Activated T-helper 1 cell treated with anti-CD3 and anti-CD28 coated beads, Interleukin-2, amount 50 U/mL, for 16 hours (primary cell): ENCODE measurements around the gene KRTAP12-1.

Source experiments
- DNase-seq, 2 donors: peaks; one replicate each; pipeline ENCODE4 v3.0.0-alpha.2; 2020; ENCODE audit warnings: low read depth in 1 of 2, low spot score in 1 of 2

Gene KRTAP12-1, protein sequence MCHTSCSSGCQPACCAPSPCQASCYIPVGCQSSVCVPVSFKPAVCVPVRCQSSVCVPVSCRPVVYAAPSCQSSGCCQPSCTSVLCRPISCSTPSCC

DNA sequence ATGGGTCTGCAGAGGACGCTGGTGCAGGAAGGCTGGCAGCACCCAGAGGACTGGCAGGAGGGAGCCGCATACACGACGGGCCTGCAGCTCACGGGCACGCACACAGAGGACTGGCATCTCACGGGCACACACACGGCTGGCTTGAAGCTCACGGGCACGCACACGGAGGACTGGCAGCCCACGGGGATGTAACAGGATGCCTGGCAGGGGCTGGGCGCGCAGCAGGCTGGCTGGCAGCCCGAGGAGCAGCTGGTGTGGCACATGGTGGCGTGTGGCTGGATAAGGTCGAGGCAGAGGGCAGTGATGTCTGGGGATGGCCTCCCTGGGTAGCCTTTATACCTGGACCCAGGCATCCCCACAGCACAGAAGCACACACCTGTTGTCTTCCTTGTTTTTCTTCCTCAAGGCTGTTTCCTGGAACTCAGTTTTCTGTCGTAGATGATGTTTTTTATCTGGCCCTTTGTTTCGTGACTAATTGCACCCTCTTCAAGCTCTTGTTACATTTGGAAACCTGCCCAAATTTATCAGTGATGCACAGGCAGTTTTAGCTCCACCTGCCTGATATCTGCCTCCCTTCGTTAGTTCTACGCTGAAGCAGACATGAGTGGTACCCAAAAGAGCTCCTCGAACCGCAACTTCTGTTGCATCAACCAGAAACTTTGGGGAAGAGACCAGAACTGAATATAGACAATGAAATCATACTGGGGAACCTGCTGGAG lies at the start of gene KRTAP12-1:
KRTAP12-1 (minus strand) TSS at position 303 of the 719 bp plus-strand sequence; CDS start at position 263, 40 bp downstream.
- DNase-seq = no peak

GRCh38 chr21:44730951-44731579 lies 49.1 kb upstream of the KRTAP12-1 start:
- no peak for DNase-seq

DNA sequence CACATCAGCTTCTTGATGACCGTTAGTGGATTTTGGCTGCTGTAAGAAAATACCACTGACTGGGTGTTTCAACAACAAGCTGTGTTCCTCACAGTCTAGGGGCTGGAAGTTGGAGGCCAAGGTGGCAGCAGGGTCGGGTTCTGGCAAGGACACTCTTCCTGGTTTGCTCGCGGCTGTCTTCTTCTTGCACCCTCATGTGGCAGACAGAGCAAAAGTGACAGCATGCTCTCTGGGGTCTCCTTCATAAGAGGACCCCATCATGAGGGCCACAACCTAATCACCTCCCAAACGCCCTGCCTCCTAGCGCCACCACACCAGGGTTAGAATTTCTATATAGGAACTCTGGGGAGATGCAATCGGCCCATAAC lies 48.0 kb upstream of the KRTAP12-1 start:
- no peak for DNase-seq

- no peak for DNase-seq
Observed at GRCh38 chr21:44729336-44730027, 47.5 kb upstream of the KRTAP12-1 start.

DNA sequence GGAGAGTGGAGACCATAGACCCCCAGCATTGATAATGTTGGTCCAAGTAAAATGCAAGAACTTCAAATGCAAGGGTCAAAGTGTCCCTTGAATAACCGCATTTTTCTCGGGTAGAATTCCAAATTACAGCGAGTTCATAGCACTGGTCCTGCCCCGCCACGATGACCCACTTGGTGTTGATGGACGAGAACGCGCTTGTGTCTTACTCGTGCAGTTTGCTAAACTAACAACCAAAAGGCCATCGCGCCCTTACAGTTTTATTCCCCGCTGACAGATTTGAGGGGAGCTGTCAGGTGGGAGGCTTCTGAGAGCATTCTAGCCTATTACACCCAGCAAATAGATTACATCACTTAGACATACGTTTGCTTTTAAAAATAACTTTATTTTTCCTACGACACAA lies 46.8 kb upstream of the KRTAP12-1 start:
- no peak for DNase-seq

DNA sequence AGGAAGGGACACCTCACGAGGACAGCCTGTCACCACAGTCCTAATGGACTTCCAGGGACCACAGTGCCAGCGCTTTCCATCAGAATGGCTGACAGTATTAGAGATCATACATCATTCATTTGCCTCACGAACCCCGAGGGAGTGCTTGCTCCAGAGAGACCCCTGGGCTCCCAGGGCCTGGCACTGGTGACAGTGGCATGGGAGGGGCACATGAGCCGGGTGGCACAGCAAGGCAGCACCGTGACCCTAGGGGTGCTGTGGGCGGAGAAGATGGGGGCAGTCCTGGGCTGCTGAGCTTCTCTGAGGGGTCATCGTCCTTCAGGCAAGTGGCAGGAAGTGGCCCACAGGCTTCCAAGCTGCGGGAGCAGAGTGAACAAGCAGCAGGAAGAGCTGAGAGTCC lies 45.8 kb upstream of the KRTAP12-1 start:
- DNase-seq = no peak

- DNase-seq = no peak
Observed at GRCh38 chr21:44727321-44727720, 45.4 kb upstream of the KRTAP12-1 start.

- no peak for DNase-seq
Observed at GRCh38 chr21:44726826-44727225, 44.9 kb upstream of the KRTAP12-1 start.

- no peak for DNase-seq
Observed at GRCh38 chr21:44724926-44725325, 43.0 kb upstream of the KRTAP12-1 start.

DNA sequence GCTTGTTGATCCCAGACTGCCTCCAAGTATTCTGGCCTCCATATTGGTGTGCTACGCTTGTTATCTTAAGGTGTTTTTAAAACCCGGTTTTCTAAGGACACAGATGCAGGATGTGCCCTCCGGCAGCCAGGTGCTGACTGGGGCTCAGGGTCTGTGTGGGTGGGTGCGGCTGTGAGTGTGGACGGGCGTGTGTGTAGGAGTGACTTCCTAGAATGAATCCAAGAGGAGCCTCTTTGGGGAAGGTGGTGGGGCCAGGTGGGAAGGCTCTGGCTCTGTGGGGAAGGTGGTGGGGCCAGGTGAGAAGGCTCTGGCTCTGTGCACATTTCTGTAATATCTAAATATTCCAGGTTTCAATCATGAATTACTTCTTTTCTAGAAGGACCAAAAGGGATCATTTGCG lies 42.2 kb upstream of the KRTAP12-1 start:
- DNase-seq = no peak

GRCh38 chr21:44723177-44724131 lies 41.5 kb upstream of the KRTAP12-1 start:
- no peak for DNase-seq

GRCh38 chr21:44722731-44723130 lies 40.8 kb upstream of the KRTAP12-1 start:
- no peak for DNase-seq

DNA sequence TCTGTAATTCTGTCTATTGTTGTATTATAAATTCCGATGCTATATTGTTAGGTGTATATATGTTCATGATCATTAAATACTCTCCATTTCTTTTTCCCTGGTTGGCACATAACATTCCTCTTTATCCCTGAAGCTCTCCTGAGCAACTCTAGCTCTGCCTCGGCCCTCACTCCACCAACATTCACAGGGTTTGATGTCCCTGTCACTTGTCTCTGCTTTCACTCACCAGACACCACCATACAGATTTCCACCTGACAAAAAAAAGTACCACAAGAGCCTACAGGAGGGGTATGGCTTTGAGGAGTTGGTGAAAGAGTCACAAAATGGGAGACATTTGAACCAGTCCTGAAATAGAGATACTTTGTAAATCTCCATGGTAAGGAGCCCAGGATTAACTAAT lies 38.2 kb upstream of the KRTAP12-1 start:
- DNase-seq = no peak

DNA sequence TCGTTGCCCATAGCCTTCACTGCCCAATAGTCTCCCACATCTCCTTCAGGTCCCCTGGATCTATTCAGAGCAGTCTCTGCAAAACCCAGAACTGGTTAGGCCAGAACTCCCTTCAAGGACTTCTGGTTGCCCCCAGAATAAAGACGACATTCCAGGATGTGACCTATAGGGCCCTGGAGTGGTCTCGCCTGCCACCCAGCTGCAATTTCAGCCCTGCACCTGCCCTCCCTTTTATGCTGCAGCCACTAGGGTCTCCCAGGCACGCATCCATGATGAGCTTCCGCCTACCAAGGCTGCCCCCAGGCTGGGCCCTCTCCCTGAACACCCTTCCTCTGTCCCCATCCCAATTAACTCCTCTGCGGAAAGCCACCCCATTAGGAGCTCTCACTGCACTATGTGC lies 36.6 kb upstream of the KRTAP12-1 start:
- DNase-seq = no peak

- DNase-seq = no peak
Observed at GRCh38 chr21:44718093-44718492, 36.1 kb upstream of the KRTAP12-1 start.

DNA sequence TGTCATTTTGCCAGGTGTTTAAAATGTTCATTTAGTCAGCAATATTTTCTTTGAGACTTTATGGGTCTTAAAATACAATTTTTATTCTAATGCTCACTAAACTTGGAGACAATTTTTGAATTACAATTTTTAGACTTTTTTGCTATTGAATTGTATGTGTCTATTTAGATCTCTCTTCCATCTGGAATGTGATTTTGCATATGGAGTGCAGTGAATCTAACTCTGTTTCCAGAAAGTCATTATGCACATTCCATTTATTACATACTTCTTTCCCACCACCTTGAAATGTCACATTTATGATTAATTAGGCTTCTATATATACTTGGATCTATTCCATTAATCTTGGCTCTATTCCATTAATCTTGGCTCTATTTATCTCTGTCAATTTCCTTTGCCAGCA lies 35.0 kb upstream of the KRTAP12-1 start:
- no peak for DNase-seq

- DNase-seq = no peak
Observed at GRCh38 chr21:44714905-44715304, 32.9 kb upstream of the KRTAP12-1 start.

GRCh38 chr21:44713846-44714245 lies 31.9 kb upstream of the KRTAP12-1 start:
- no peak for DNase-seq

- DNase-seq = no peak
Observed at GRCh38 chr21:44713130-44713529, 31.2 kb upstream of the KRTAP12-1 start.

GRCh38 chr21:44712203-44713028 lies 30.5 kb upstream of the KRTAP12-1 start:
- no peak for DNase-seq
